Suppressor macrophage (primary cell): ENCODE data around the gene RPL5.

Source experiments
- DNase-seq, 4 experiments: peaks; one replicate each; pipeline ENCODE4 v3.0.0-alpha.2; 2020 to 2022

Gene RPL5

DNA sequence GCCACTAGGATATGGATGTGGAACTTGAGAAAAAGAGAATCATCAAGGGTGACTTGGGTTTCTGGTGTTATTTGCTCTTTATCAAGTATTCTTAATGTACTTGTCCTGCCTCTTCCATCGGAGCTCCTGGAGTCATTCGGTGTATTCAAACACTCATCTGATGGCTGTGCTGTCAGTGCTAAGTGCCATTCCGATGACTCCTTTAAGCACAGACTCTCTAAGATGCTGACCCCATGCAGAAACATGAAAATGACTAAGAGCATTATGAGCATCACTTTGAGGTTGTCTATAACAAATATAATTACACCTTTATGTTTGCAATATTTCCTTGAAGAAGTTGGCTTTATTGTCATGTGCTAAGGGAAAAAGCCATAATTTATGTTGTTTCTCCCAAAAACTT lies 11.3 kb upstream of the RPL5 start:
- DNase-seq = no peak

GRCh38 chr1:92822879-92823278 lies 9.0 kb upstream of the RPL5 start:
- no peak for DNase-seq

DNA sequence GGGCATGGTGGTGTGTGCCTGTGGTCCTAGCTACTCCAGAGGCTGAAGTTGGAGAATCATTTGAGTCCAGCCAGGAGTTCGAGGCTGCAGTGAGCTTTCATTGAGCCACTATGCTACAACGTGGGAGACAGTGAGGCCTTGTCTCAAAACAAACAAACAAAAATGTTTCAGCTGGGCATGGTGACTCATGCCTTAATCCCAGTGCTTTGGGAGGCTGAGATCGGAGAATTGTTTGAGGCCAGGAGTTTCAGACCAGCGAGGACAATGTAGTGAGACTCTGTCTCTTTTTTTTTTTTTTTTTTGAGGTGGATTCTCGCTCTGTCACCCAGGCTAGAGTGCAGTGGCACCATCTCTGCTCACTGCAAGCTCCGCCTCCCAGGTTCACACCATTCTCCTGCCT lies 5.0 kb upstream of the RPL5 start:
- DNase-seq = no peak

DNA sequence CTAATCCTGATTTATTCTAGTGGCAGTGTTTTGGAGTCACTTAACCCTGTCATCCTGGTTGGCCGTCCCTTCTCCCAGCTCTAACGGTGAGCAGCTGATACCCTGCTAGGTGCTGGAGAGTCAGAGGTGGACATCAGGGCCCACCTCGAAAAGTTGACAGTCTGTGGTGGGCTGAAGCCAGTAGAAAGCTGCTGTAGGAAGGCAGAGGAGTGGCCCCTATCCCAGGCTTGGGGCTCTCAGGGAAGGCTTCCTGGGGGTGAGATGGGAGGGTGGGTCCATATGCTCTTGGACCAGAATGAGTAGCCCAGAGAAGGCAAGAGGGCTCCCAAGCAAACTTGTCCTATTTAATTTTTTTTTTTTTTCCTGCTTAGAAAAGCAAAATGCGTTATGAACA lies 475 bp upstream of the RPL5 start:
- DNase-seq = no peak

- peak in 2 of 4 experiments; percentile 7 to 16 for DNase-seq
These were observed 786 bp downstream of the RPL5 start for GRCh38 chr1:92832537-92833114.

- no peak for DNase-seq
These were observed 2.0 kb downstream of the RPL5 start for GRCh38 chr1:92833840-92834239.

DNA sequence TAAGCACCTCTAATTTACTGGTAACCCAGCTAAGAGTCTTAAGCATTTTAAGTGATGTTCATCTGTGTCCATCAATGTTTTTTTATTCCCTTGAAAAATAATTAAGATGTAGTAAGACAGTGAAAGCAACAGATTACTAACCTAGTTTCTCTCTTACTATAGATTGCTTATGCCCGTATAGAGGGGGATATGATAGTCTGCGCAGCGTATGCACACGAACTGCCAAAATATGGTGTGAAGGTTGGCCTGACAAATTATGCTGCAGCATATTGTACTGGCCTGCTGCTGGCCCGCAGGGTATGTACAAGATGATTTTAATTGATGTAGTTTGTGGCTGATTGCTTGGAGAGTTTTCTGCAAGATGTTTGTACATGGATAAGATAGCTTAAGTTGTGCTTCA lies 2.8 kb downstream of the RPL5 start:
- DNase-seq = no peak

- DNase-seq = no peak
These were observed 5.2 kb downstream of the RPL5 start for GRCh38 chr1:92837062-92837461.

GRCh38 chr1:92838519-92838918 lies 6.7 kb downstream of the RPL5 start:
- no peak for DNase-seq

- DNase-seq = no peak
These were observed 7.6 kb downstream of the RPL5 start for GRCh38 chr1:92839442-92839841.

DNA sequence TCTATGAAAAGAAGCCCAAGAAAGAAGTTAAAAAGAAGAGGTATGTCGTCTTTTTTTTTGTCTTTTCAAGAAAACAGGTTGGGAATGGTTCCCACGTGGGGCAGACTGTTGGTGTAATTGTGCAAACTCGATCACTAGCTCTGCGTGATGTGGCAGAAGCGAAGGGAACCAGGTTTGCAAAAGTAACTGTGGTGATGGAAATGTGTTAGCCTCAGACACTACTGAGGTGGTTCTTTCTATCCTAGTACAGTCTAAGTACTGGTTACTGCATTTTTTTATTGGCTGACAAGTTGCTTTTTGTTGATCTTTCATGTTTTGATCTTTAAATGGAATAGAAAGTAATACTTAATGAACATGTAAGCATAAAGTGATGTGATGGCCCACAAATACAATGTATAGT lies 8.8 kb downstream of the RPL5 start:
- DNase-seq = no peak

DNA sequence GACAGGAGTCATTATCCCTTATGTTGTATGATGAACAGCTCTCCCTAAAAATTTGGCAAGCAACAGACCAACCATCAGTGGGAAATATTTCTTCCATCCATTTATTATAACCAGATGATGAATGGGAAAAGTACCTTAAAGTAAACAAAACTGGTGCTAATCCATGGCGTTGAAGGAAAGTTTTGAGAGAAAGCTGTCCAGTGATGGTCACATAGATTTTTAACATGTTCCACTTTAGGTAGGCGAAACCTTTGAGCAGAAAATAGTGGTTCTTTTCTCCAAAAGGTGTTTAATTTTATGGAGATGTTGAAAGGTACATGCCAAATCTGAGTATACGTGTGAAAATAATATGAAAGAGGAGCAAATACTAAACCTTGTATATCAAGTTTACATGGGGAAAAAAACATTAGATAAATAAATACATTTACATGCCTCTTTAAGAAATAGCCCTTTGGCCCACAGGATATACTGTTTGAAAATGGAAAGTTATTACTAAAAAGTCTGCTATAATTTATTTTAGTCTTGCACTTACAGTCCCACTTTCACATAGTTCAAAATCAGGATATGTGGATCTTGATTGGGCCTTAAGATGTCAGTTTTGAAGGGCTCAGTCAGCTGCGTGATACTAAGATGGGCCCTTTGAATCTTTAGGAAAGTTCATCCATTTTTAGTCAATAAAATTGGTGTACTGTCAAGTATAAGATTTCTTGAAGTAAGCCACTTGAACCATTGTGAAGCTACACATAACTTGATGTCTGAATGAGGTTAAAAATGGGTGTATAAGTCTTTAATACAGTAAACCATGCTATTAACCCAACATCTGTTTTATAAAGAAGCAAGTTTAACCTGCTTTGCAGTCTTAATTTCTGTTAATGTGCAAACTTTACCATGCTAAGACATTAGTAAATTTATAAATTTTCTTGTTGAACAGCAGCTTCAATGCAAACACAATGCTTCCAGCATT lies 10.5 kb downstream of the RPL5 start:
- no peak for DNase-seq

DNA sequence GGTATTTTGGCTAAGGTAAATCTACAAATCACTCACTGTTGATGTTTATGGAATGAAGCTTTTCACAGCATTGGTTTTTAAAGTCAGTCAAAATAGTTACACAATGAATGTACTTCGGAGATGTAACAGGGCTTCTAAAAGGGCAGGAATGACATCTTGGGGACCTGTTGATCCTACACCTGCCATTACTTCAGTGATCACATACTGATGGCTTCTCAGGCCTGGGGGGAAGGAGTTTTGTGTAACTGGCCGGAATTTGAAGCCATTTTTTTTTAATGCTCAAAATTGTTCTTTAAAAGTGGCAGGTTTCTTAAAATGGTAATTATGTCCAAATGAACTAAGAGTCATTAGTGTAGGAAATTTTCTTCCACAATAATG lies 11.2 kb downstream of the RPL5 start:
- no peak for DNase-seq

DNA sequence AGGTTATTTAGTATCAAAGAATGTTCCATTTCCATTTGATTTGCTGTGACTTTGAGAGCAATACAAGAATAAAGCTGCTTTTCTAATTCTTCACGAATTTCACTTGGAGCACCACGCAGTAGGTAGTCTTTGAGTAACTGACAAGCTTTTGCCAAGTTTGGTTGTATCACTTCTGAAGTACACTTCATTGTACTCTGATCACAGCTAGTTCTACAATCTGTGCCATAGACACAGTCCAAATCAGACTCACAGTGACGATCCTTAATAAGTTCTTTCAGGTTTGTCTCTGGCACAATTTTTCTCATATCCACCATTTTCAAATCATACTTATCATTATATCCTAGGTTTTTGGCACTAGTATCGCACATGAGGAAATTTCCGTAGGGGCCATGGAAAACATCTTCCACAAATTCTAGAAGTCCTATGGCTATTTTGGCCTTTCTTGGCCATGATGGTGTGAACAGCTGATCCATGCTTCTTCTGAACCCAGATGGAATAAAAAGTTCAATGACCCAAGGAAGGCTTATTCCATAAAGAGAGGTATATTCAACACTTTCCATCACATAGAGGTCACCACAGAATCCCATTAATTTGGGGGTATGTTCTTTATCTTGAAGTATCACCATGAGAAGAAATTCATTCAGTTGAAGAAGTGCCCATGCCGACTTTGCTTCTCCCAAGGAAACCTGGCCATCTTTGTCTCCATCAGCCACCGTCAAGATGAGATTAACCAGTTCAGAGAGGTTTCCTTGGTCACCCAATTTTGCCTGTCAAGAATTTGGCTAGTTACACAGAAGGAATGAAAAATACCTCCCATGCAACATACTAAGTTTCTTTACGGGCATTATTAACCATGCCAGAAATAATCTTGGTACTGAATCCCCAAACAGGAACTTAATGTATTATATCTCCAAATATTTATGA lies 11.9 kb downstream of the RPL5 start:
- no peak for DNase-seq

DNA sequence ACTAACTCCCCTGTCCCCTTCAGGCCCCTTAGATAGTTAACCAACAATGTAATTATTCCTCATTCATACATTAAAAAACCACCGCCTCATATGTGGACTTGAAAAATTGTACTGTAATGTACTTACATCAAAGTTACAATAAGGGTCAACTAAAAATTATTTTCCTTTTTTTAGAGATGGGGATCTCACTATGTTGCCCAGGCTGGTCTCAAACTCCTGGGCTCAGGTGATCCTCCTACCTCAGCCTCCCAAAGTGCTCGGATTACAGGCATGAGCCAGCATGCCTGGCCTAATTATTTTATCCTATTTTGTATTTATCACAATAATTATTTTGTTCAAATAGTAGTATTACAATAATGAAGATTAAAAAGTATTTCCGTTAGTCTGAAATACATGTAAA lies 12.6 kb downstream of the RPL5 start:
- DNase-seq = no peak

GRCh38 chr1:92845908-92846307 lies 14.1 kb downstream of the RPL5 start:
- DNase-seq = no peak

GRCh38 chr1:92848201-92848600 lies 16.4 kb downstream of the RPL5 start:
- no peak for DNase-seq

DNA sequence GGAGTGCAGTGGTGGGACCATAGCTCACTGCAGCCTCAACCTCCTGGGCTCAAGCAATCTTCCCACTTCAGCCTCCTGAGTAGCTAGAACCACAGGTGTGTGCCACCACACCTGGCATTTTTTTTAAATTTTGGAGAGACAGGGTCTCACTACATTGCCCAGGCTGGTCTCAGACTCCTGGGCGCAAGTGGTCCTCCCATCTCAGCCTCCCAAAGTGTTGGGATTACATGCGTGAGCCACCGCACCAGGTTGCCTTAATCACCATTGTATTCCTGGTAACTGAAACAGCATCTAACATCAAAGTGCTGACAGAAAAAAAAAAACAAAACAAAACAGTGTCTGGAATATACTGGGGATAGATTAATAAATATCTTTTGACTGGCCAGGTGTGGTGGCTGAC lies 18.2 kb downstream of the RPL5 start:
- DNase-seq = no peak

GRCh38 chr1:92851729-92852128 lies 19.9 kb downstream of the RPL5 start:
- no peak for DNase-seq

DNA sequence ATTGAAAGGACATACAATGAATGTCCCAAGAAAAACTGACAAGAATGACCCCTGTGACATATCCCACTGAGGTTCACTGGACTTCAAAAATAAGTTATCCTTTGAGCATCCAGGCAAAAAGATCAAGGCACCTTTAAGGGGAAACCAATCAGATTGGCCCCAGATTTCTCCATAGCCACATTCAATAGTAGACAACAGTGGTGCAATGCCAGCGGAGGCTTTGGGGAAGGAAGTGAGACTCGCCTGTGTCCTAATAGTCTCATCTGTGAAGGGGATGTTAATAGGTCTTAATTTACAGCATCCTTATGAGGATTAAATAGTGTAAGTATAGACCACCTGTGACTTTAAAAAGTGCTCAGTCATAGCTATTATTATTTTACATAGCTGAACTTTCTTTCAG lies 21.5 kb downstream of the RPL5 start:
- DNase-seq = peak; percentile 67 to 80 (median 74)

DNA sequence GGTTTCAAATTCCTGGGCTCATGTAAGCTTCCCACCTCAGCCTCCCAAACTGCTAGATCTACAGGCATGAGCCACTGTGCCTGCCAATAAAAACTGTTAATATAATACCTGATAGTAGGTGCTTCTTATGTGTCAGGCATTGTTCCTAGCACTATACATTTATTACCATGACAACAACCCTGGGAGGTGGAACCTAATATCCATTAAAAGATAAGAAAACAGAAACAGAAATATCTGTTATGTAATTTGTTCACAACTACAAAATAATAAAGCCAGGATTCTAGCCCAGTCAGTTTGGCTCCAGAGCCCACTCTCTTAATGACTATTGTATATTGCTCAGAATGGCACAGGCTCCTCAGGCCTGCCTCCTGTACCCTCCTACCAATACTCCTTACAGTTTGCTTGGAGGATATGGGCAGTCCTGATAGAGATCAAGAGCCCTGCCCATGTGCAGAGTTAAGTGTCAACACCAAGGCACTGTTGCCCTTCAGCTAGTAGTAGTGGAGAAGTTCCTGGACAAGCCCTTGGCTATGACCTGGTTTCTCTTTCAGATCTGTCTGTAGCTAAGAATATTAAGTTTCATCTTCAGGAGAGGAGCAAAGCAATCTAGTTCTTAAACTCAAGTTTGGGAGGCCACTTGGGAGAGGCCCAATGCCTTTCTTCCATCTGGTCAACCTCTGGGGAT lies 22.4 kb downstream of the RPL5 start:
- DNase-seq = peak in 1 of 4 experiments; percentile 10

- DNase-seq = no peak
These were observed 23.4 kb downstream of the RPL5 start for GRCh38 chr1:92855236-92855635.

DNA sequence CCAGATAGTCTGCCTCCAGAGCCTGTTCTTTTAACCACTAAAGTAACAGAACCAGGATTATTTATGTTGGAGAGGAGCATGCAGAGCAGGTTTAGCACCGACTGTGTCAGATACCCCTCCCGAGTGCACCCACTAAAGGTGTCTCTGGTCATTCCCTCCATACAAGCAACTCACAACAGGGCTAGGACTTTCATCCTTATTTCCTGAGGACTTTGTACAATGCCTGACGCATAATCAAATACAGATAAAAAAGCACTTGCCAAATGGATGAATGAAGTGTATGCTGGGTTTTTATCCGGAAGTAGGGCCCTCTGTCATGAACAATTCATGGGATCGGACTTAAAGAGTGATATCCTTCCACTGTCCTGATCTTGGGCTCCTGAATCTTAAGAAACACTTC lies 26.0 kb downstream of the RPL5 start:
- no peak for DNase-seq
